ENCODE data around the gene SEC24B. TPM values are rescaled to one million over a fixed set of nuclear protein-coding genes. Genes with fewer than 3 reads are reported as not detected.

The SEC24B gene
- total RNA-seq, 1 experiment from 2014 or later: 39.3 TPM

DNA sequence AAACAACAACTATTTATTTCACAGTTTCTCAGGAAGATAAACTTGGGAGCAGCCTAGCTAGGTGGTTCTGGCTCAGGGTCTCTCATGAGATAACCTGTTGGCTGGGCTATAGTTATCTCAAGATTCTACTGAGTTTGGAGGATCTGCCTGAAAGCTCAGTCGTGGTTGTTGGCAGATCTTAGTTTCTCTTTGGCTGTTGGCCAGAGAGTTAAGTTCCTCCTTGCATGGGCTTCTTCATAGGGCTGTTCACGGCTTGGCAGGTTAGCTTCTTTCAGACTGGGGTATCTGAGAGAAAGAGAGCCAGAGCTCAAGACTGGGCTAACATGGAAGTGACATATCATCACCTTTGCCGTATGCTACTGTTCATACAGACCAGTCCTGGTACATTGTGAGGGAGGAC is 28.7 kb downstream of the SEC24B start:
- DNase-seq (ENCODE audit: low spot score): peak; percentile 12
- ChIA-PET CTCF (interaction anchor here (0.6 kb wide), 1 partner anchor 38 kb away, joined by 3 read pairs; no protein-coding TSS in a partner anchor), POLR2A (ENCODE audit: low non-redundant PET) (no interaction called here)
- peaks cover 37% of the 10 kb centered on the region for H3K36me3 ChIP-seq (ENCODE audit: insufficient read depth, low read length, poor library complexity, severe bottlenecking)
- H3K9me3 ChIP-seq (ENCODE audit: low read depth, low read length, poor library complexity, severe bottlenecking): no peaks in the 10 kb centered on the region
- H3K4me1 ChIP-seq (ENCODE audit: insufficient read depth, low read length, poor library complexity, severe bottlenecking): no peaks in the 10 kb centered on the region
- BruUV-seq (replicated peaks): no TSS peak
- H3K27me3 ChIP-seq (replicated peaks; ENCODE audit: insufficient read depth, low read depth, low read length, poor library complexity): no peaks in the 10 kb centered on the region
- H3K27ac ChIP-seq (ENCODE audit: low read depth, low read length, poor library complexity, severe bottlenecking): no peak overlapping the region
- TF ChIP-seq, protein P1, sequence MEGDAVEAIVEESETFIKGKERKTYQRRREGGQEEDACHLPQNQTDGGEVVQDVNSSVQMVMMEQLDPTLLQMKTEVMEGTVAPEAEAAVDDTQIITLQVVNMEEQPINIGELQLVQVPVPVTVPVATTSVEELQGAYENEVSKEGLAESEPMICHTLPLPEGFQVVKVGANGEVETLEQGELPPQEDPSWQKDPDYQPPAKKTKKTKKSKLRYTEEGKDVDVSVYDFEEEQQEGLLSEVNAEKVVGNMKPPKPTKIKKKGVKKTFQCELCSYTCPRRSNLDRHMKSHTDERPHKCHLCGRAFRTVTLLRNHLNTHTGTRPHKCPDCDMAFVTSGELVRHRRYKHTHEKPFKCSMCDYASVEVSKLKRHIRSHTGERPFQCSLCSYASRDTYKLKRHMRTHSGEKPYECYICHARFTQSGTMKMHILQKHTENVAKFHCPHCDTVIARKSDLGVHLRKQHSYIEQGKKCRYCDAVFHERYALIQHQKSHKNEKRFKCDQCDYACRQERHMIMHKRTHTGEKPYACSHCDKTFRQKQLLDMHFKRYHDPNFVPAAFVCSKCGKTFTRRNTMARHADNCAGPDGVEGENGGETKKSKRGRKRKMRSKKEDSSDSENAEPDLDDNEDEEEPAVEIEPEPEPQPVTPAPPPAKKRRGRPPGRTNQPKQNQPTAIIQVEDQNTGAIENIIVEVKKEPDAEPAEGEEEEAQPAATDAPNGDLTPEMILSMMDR (conservative IDR thresholded peaks at IDR 0.05; ENCODE audit: low read depth, low read length): no peak
- no peak for TF ChIP-seq EZH2 (IDR thresholded peaks at IDR 0.05; ENCODE audit: borderline replicate concordance, low read depth, low read length, poor library complexity, severe bottlenecking)
- no peak overlapping the region for H3K4me3 ChIP-seq (ENCODE audit: low read depth, low read length, poor library complexity, severe bottlenecking)
- intact Hi-C loops (cut with micrococcal nuclease; ENCODE audit: unreplicated experiment): no loop called here

DNA sequence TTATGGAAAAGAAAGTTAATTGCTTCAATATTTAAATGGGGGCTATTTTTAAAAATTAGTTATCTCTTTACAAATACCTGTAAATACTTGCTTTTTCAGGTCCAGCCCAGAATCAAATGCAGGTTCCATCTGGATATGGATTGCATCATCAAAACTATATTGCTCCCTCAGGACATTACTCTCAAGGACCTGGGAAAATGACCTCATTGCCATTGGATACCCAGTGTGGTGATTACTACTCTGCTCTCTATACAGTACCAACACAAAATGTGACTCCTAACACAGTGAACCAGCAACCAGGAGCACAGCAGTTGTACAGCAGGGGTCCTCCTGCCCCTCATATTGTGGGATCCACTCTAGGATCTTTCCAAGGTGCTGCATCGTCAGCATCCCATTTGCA is 29.2 kb downstream of the SEC24B start:
- no TSS peak for BruUV-seq (replicated peaks)
- no peak overlapping the region for H3K27ac ChIP-seq (ENCODE audit: low read depth, low read length, poor library complexity, severe bottlenecking)
- ChIA-PET POLR2A (ENCODE audit: low non-redundant PET) (no interaction called here), CTCF (no interaction called here)
- no peak overlapping the region for H3K4me3 ChIP-seq (ENCODE audit: low read depth, low read length, poor library complexity, severe bottlenecking)
- DNase-seq (ENCODE audit: low spot score): no peak
- no peaks in the 10 kb centered on the region for H3K9me3 ChIP-seq (ENCODE audit: low read depth, low read length, poor library complexity, severe bottlenecking)
- peaks cover 37% of the 10 kb centered on the region for H3K36me3 ChIP-seq (ENCODE audit: insufficient read depth, low read length, poor library complexity, severe bottlenecking)
- H3K27me3 ChIP-seq (replicated peaks; ENCODE audit: insufficient read depth, low read depth, low read length, poor library complexity): no peaks in the 10 kb centered on the region
- no peaks in the 10 kb centered on the region for H3K4me1 ChIP-seq (ENCODE audit: insufficient read depth, low read length, poor library complexity, severe bottlenecking)
- intact Hi-C loops (cut with micrococcal nuclease; ENCODE audit: unreplicated experiment): no loop called here
- TF ChIP-seq, protein P1 (conservative IDR thresholded peaks at IDR 0.05; ENCODE audit: low read depth, low read length): no peak
- TF ChIP-seq EZH2 (IDR thresholded peaks at IDR 0.05; ENCODE audit: borderline replicate concordance, low read depth, low read length, poor library complexity, severe bottlenecking): no peak

DNA sequence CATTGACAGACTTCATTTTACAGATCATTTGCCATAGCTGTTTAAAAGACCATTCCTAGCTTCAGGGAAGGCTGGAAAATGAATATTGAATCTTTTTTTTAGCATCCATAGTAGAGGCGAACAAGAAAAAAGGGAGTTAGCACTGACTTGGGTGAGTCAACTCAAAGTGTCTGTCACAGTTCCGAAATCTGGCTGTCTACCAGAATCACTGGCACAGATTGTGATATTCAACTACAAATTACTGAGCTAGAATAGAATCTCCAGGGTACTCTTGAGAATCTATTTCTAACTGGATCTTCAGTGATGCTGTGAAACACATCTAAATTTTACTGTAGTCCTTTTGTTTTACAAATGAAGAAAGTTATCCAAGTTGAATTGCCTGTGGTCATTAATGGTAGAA is 31.5 kb downstream of the SEC24B start:
- TF ChIP-seq, protein P1 (conservative IDR thresholded peaks at IDR 0.05; ENCODE audit: low read depth, low read length): no peak
- TF ChIP-seq EZH2 (IDR thresholded peaks at IDR 0.05; ENCODE audit: borderline replicate concordance, low read depth, low read length, poor library complexity, severe bottlenecking): no peak
- no peaks in the 10 kb centered on the region for H3K4me1 ChIP-seq (ENCODE audit: insufficient read depth, low read length, poor library complexity, severe bottlenecking)
- BruUV-seq (replicated peaks): no TSS peak
- ChIA-PET POLR2A (ENCODE audit: low non-redundant PET) (interaction anchor here (0.6 kb wide), 1 partner anchor 27 kb away, joined by 7 read pairs; no protein-coding TSS in a partner anchor), CTCF (no interaction called here)
- DNase-seq (ENCODE audit: low spot score): no peak
- H3K9me3 ChIP-seq (ENCODE audit: low read depth, low read length, poor library complexity, severe bottlenecking): no peaks in the 10 kb centered on the region
- H3K36me3 ChIP-seq (ENCODE audit: insufficient read depth, low read length, poor library complexity, severe bottlenecking): peaks cover 41% of the 10 kb centered on the region
- intact Hi-C loops (cut with micrococcal nuclease; ENCODE audit: unreplicated experiment): no loop called here
- H3K27ac ChIP-seq (ENCODE audit: low read depth, low read length, poor library complexity, severe bottlenecking): no peak overlapping the region
- no peak overlapping the region for H3K4me3 ChIP-seq (ENCODE audit: low read depth, low read length, poor library complexity, severe bottlenecking)
- H3K27me3 ChIP-seq (replicated peaks; ENCODE audit: insufficient read depth, low read depth, low read length, poor library complexity): no peaks in the 10 kb centered on the region
